ENCODE results near the gene IGFALS.

DNA sequence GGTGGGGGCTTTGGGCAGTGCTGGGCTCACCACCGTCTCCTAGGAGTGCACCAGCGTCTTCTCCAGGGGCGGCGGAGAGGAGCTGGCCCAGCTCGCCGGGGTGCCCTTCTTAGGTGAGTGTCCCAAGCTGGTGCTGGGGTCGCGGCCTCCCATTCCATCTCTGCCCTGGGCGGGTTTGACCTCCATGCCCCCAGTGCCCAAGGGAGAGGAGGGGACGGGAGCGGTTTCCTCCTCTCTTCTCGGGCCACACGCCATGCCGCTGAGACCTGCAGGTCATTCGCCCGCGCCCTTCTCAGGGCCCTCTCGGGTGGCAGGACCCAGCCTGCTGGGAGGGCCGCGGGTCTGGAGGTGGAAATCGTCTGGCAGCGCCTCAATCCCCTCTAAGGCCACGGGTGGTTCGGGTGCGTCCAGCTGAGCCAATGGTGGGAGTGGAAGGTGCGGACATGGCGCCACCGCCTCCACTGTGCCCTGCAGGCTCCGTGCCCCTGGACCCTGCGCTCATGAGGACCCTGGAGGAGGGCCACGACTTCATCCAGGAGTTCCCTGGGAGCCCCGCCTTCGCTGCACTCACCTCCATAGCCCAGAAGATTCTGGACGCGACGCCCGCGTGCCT is 5.3 kb downstream of the IGFALS start:
- TF ChIP-seq, protein P1, sequence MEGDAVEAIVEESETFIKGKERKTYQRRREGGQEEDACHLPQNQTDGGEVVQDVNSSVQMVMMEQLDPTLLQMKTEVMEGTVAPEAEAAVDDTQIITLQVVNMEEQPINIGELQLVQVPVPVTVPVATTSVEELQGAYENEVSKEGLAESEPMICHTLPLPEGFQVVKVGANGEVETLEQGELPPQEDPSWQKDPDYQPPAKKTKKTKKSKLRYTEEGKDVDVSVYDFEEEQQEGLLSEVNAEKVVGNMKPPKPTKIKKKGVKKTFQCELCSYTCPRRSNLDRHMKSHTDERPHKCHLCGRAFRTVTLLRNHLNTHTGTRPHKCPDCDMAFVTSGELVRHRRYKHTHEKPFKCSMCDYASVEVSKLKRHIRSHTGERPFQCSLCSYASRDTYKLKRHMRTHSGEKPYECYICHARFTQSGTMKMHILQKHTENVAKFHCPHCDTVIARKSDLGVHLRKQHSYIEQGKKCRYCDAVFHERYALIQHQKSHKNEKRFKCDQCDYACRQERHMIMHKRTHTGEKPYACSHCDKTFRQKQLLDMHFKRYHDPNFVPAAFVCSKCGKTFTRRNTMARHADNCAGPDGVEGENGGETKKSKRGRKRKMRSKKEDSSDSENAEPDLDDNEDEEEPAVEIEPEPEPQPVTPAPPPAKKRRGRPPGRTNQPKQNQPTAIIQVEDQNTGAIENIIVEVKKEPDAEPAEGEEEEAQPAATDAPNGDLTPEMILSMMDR (conservative IDR thresholded peaks at IDR 0.05; ENCODE audit: low read depth, low read length), result no peak
- TF ChIP-seq RCOR1 (IDR thresholded peaks at IDR 0.05; ENCODE audit: insufficient replicate concordance, low read length), result no peak
- TF ChIP-seq POLR2A (IDR thresholded peaks at IDR 0.05; ENCODE audit: low read depth, low read length), result no peak
- no peak for TF ChIP-seq CEBPB (IDR thresholded peaks at IDR 0.05; ENCODE audit: low read depth, low read length)
- no peak for TF ChIP-seq RFX5 (IDR thresholded peaks at IDR 0.05; ENCODE audit: low read depth, low read length)
- TF ChIP-seq, protein P2, sequence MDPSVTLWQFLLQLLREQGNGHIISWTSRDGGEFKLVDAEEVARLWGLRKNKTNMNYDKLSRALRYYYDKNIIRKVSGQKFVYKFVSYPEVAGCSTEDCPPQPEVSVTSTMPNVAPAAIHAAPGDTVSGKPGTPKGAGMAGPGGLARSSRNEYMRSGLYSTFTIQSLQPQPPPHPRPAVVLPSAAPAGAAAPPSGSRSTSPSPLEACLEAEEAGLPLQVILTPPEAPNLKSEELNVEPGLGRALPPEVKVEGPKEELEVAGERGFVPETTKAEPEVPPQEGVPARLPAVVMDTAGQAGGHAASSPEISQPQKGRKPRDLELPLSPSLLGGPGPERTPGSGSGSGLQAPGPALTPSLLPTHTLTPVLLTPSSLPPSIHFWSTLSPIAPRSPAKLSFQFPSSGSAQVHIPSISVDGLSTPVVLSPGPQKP (IDR thresholded peaks at IDR 0.05; ENCODE audit: borderline replicate concordance, low read depth, low read length), result no peak
- TF ChIP-seq, protein P3, sequence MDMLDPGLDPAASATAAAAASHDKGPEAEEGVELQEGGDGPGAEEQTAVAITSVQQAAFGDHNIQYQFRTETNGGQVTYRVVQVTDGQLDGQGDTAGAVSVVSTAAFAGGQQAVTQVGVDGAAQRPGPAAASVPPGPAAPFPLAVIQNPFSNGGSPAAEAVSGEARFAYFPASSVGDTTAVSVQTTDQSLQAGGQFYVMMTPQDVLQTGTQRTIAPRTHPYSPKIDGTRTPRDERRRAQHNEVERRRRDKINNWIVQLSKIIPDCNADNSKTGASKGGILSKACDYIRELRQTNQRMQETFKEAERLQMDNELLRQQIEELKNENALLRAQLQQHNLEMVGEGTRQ (IDR thresholded peaks at IDR 0.05; ENCODE audit: low read depth, low read length), result no peak
- TF ChIP-seq RAD21 (IDR thresholded peaks at IDR 0.05; ENCODE audit: low read length), result no peak
- TF ChIP-seq MXI1 (IDR thresholded peaks at IDR 0.05; ENCODE audit: borderline replicate concordance, low read depth, low read length), result no peak
- no peak for TF ChIP-seq BHLHE40 (IDR thresholded peaks at IDR 0.05; ENCODE audit: low read depth, low read length)
- no peak for TF ChIP-seq SMC3 (IDR thresholded peaks at IDR 0.05; ENCODE audit: low read depth, low read length)
- TF ChIP-seq NFE2L2 (IDR thresholded peaks at IDR 0.05; ENCODE audit: low read depth, low read length), result no peak
